ENCODE results near the gene ZNF683.

DNA sequence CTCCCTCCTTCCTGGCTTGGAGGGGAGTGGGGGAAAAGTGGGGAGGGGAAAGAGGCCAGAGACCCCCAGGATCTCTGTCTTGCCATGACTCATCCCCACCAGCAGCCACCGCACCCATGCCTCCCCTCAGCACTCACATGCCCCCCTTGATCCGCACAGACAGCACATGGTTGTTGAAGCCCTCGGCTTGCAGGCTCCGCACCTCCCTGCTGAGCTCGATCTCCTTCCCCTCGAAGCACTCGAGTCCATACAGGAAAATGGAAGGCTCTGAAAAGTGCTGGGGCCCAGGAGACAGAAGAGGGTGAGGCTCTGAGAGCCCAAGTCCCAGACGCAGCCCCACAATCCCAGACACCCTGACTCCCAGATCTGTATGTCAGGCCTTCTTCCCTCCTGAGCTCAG, 44.0 kb downstream of the ZNF683 start:
- TF ChIP-seq EZH2 (IDR thresholded peaks at IDR 0.05) (no peak), POLR2AphosphoS5 (IDR thresholded peaks at IDR 0.05; ENCODE audit: borderline replicate concordance, low read depth, low read length) (no peak)

Data from SK-N-MC (cell line).